ENCODE results near the gene SSR2. TPM values are rescaled to one million over a fixed set of nuclear protein-coding genes. Genes with fewer than 3 reads are reported as not detected.
A peak's percentile ranks its signal among the peaks of the same experiment; 100 is the strongest.

Gene SSR2
- polyA plus RNA-seq, 1 experiment: 935 TPM

GRCh38 chr1:156060937-156061636 is 40.3 kb upstream of the SSR2 start, which contains the start of gene RAB25:
RAB25 (plus strand) TSS chr1:156061160; CDS start chr1:156061401, 241 bp downstream.
- ChIA-PET POLR2A (no interaction called here), CTCF (interaction anchor here (0.6 to 1.6 kb wide), 4 partner anchors 14 to 69 kb away, joined by 3 to 4 read pairs (median 3); no protein-coding TSS in a partner anchor)
- Histone ChIP-seq H3K4me3 (ENCODE audit: low read depth, low read length) (no peak within 1 kb of the TSS), H3K27me3 (ENCODE audit: control insufficient read depth, insufficient read depth, low read length) (no peaks in the 10 kb centered on the region), H3K36me3 (ENCODE audit: control insufficient read depth, insufficient read depth, low read length) (no peaks in the 10 kb centered on the region; the same call in 1 of the 2 replicates)
- no peak for DNase-seq (ENCODE audit: low read depth)
- no peak for TF ChIP-seq CTCF (IDR thresholded peaks at IDR 0.05; ENCODE audit: insufficient read depth, low read depth, low read length)

GRCh38 chr1:156056326-156056849 is 35.6 kb upstream of the SSR2 start:
- ChIA-PET POLR2A (no interaction called here), CTCF (no interaction called here)
- Histone ChIP-seq H3K27me3 (ENCODE audit: control insufficient read depth, insufficient read depth, low read length) (no peaks in the 10 kb centered on the region), H3K36me3 (ENCODE audit: control insufficient read depth, insufficient read depth, low read length) (no peaks in the 10 kb centered on the region; the same call in 1 of the 2 replicates), H3K4me3 (ENCODE audit: low read depth, low read length) (no peak overlapping the region)
- no peak for TF ChIP-seq CTCF (IDR thresholded peaks at IDR 0.05; ENCODE audit: insufficient read depth, low read depth, low read length)
- DNase-seq (ENCODE audit: low read depth): no peak

GRCh38 chr1:156055281-156056048 is 34.7 kb upstream of the SSR2 start:
- TF ChIP-seq CTCF (IDR thresholded peaks at IDR 0.05; ENCODE audit: insufficient read depth, low read depth, low read length): no peak
- Histone ChIP-seq H3K27me3 (ENCODE audit: control insufficient read depth, insufficient read depth, low read length) (no peaks in the 10 kb centered on the region), H3K36me3 (ENCODE audit: control insufficient read depth, insufficient read depth, low read length) (no peaks in the 10 kb centered on the region; the same call in none of the 2 replicates), H3K4me3 (ENCODE audit: low read depth, low read length) (peak overlapping the region; percentile 79)
- no peak for DNase-seq (ENCODE audit: low read depth)
- ChIA-PET POLR2A (no interaction called here), CTCF (no interaction called here)

- ChIA-PET POLR2A (no interaction called here), CTCF (no interaction called here)
- Histone ChIP-seq H3K27me3 (ENCODE audit: control insufficient read depth, insufficient read depth, low read length) (no peaks in the 10 kb centered on the region), H3K4me3 (ENCODE audit: low read depth, low read length) (peak within 1 kb of the TSS; percentile 79), H3K36me3 (ENCODE audit: control insufficient read depth, insufficient read depth, low read length) (no peaks in the 10 kb centered on the region; the same call in none of the 2 replicates)
- DNase-seq (ENCODE audit: low read depth): peak; percentile 77
- no peak for TF ChIP-seq CTCF (IDR thresholded peaks at IDR 0.05; ENCODE audit: insufficient read depth, low read depth, low read length)
Measured at GRCh38 chr1:156054500-156055280, 33.9 kb upstream of the SSR2 start, which contains the start of gene LAMTOR2. LAMTOR2 (plus strand) TSS chr1:156054782; CDS start chr1:156054890, 108 bp downstream.
